BJ (cell line): ENCODE data around the gene RGS14. TPM values are rescaled to one million over a fixed set of nuclear protein-coding genes. Genes with fewer than 3 reads are reported as not detected.

Experiments used
- CTCF ChIA-PET: fragments of 350-600 bp; formaldehyde crosslinking; extraction: SDS; loops from one replicate; lab custom pipeline; 2021; ENCODE audit warnings: antibody characterized with exemption, inconsistent platforms; lab: Yijun Ruan, JAX
- POLR2A ChIA-PET: fragments of 300-600 bp; sonication (Branson Sonifier 250); formaldehyde crosslinking; extraction: SDS; loops from one replicate; lab custom pipeline; 2021; ENCODE audit warnings: antibody characterized with exemption; lab: Charles Lee
- DNase-seq: peaks from one replicate; pipeline ENCODE4 v3.0.0-alpha.2; 2011; ENCODE audit warnings: low read depth
- H3K27me3 ChIP-seq: 2 replicates; pipeline ENCODE4 v1.6.0; 2011; ENCODE audit warnings: low read length; ENCODE audit not compliant: control insufficient read depth, insufficient read depth
- H3K36me3 ChIP-seq: 2 replicates; pipeline ENCODE4 v1.5.1; 2011; ENCODE audit warnings: low read length; ENCODE audit not compliant: control insufficient read depth, insufficient read depth
- H3K4me3 ChIP-seq: 2 replicates; pipeline ENCODE4 v1.5.1; 2011; ENCODE audit warnings: low read depth, mild to moderate bottlenecking, control low read depth, low read length
- CTCF ChIP-seq: IDR thresholded peaks from 2 replicates; pipeline ENCODE4 v1.5.1; 2011; ENCODE audit warnings: low read depth, mild to moderate bottlenecking, control low read depth, inconsistent platforms, low read length, moderate library complexity; ENCODE audit not compliant: insufficient read depth
- polyA plus RNA-seq: library from polyadenylated mRNA; depleted of rRNA; stranded (reverse); fragments of >200 nt; gene quantifications from 2 replicates; pipeline ENCODE4 v1.2.3, GENCODE V29; 2011

RGS14 gene
- polyA plus RNA-seq, 1 experiment, result 6.0 TPM

DNA sequence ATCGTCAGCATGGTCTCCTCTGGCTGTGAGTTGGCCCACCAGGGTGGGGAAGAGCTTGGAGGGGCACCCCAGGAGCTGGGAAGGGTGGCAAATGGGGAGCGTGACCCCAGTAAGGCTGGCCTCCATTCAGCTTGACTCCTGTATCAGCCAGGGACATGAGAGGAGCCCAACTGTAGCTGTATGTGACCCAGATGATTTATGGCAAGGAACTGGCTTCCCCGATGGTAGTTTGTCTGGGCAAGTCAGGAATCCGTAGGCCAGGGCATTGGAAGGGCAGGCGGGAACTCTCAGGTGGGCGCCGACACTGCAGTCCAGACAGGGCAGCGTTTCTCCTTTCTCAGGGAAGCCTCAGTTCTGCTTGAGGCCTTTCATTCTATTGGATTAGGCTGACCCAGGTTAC lies 28.8 kb downstream of the RGS14 start:
- no peak for TF ChIP-seq CTCF
- ChIA-PET POLR2A (no interaction called here), CTCF (interaction anchor here (0.8 to 9.6 kb wide), 9 partner anchors 11 to 77 kb away, joined by 3 to 217 read pairs (median 3); partner anchors contain the start of gene PRR7)

GRCh38 chr5:177387405-177387804 lies 29.7 kb downstream of the RGS14 start:
- no peaks in the 10 kb centered on the region for H3K36me3 ChIP-seq
- no peak for TF ChIP-seq CTCF
- no peak overlapping the region for H3K4me3 ChIP-seq
- ChIA-PET CTCF (interaction anchor here (1.0 to 9.6 kb wide), 5 partner anchors 14 to 70 kb away, joined by 3 to 217 read pairs (median 3); partner anchors contain the start of gene PRR7), POLR2A (no interaction called here)
- DNase-seq, result no peak
- peaks cover 19% of the 10 kb centered on the region for H3K27me3 ChIP-seq

More for the DNA sequence above, 28.8 kb downstream of the RGS14 start:
- H3K27me3 ChIP-seq, result peaks cover 23% of the 10 kb centered on the region
- no peaks in the 10 kb centered on the region for H3K36me3 ChIP-seq
- no peak for DNase-seq
- H3K4me3 ChIP-seq, result no peak overlapping the region

DNA sequence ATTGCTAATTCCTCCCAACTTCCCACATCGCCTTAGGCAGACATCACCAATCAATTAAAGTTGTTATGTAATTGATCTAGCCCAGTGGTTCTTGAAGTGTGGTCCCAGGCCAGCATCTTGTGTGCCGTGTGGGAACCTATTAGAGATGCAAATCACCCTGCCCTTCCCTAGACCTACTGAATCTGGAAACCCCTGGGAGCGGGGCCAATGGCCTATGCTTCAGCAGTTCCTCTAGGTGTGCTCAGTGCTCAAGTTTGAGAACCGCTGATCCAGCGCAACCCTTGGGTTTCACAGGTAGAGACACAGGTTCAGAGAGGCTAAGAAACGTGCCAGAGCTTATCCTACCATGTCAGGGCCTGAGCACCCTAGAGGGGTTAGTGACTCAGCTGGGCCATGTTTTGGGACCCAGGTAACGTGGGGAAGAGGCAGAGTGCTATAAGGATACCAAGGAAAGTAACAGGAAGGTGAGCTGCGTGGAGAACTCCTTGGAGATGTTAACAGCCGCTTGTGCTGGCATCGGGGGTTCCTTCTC lies 30.9 kb downstream of the RGS14 start:
- POLR2A ChIA-PET, result no interaction called here
- H3K27me3 ChIP-seq, result peaks cover 15% of the 10 kb centered on the region
- no peaks in the 10 kb centered on the region for H3K36me3 ChIP-seq
- DNase-seq, result no peak
- no peak for TF ChIP-seq CTCF
- no peak overlapping the region for H3K4me3 ChIP-seq
- CTCF ChIA-PET, result interaction anchor here (1.1 to 9.6 kb wide), 12 partner anchors 11 to 276 kb away, joined by 3 to 217 read pairs (median 16); partner anchors contain the start of genes F12, PDLIM7, PFN3 and PRR7

- ChIA-PET CTCF (interaction anchor here (0.9 to 9.6 kb wide), 28 partner anchors 8 to 304 kb away, joined by 3 to 217 read pairs (median 4); partner anchors contain the start of genes F12, GRK6, PDLIM7 and PFN3), POLR2A (interaction anchor here (0.8 kb wide), 1 partner anchor 108 kb away, joined by 3 read pairs; no protein-coding TSS in a partner anchor)
- peak; percentile 86 for DNase-seq
- 0 out of 2 replicates have a peak, but pooled peaks have one; percentile 11 for TF ChIP-seq CTCF
- Histone ChIP-seq H3K27me3 (peaks cover 14% of the 10 kb centered on the region), H3K36me3 (no peaks in the 10 kb centered on the region), H3K4me3 (no peak overlapping the region)
These were observed 31.8 kb downstream of the RGS14 start for GRCh38 chr5:177389241-177390169.
